A673 (cell line): ENCODE measurements around the gene ANAPC15. TPM values are rescaled to one million over a fixed set of nuclear protein-coding genes. Genes with fewer than 3 reads are reported as not detected.

Experiments used
- BruUV-seq: library from RNA; stranded (reverse); fragments of 400-500 nt; replicated peaks from 2 replicates; lab custom pipeline; 2021; lab: Mats Ljungman, UMichigan
- CTCF ChIA-PET: fragments of 300-600 bp; sonication (Branson Sonifier 250); formaldehyde crosslinking; loops from one replicate; lab custom pipeline; 2022; ENCODE audit warnings: antibody characterized with exemption; lab: Charles Lee
- POLR2A ChIA-PET: fragments of 300-600 bp; sonication (Branson Sonifier 250); formaldehyde crosslinking; loops from one replicate; lab custom pipeline; 2022; ENCODE audit warnings: antibody characterized with exemption; ENCODE audit not compliant: low non-redundant PET; lab: Charles Lee
- DNase-seq: peaks from one replicate; pipeline ENCODE4 v3.0.0-alpha.2; 2015; ENCODE audit warnings: low spot score
- H3K27ac ChIP-seq: fragments of 200-600 bp; sonication (generic); 2 replicates; pipeline ENCODE4 v1.5.1; 2016; ENCODE audit warnings: mixed run types, low read depth, mild to moderate bottlenecking, mixed read lengths, antibody characterized with exemption, low read length; ENCODE audit not compliant: poor library complexity, severe bottlenecking
- H3K27me3 ChIP-seq: fragments of 200-600 bp; sonication (generic); replicated peaks from 2 replicates; pipeline ENCODE4 v1.6.1; 2017; ENCODE audit warnings: mixed run types, low read depth, mild to moderate bottlenecking, mixed read lengths, antibody characterized with exemption, low read length; ENCODE audit not compliant: insufficient read depth, poor library complexity
- H3K36me3 ChIP-seq: fragments of 200-600 bp; sonication (generic); 2 replicates; pipeline ENCODE4 v1.6.1; 2016; ENCODE audit warnings: mixed run types, mild to moderate bottlenecking, mixed read lengths, antibody characterized with exemption, low read length; ENCODE audit not compliant: insufficient read depth, poor library complexity, severe bottlenecking
- H3K4me1 ChIP-seq: fragments of 200-600 bp; sonication (generic); 2 replicates; pipeline ENCODE4 v1.6.1; 2017; ENCODE audit warnings: mixed run types, mild to moderate bottlenecking, mixed read lengths, antibody characterized with exemption, low read length; ENCODE audit not compliant: insufficient read depth, poor library complexity, severe bottlenecking
- H3K4me3 ChIP-seq: fragments of 200-600 bp; sonication (generic); 2 replicates; pipeline ENCODE4 v1.5.1; 2016; ENCODE audit warnings: low read depth, mixed run types, mild to moderate bottlenecking, mixed read lengths, low read length; ENCODE audit not compliant: poor library complexity, severe bottlenecking
- H3K9me3 ChIP-seq: fragments of 200-600 bp; sonication (generic); 2 replicates; pipeline ENCODE4 v1.6.1; 2016; ENCODE audit warnings: mixed run types, low read depth, mild to moderate bottlenecking, mixed read lengths, antibody characterized with exemption, low read length; ENCODE audit not compliant: poor library complexity, severe bottlenecking
- CTCF ChIP-seq: fragments of 300-800, 200-600 bp; sonication (generic); conservative IDR thresholded peaks from 2 replicates; pipeline ENCODE4 v1.5.1; 2017; ENCODE audit warnings: low read depth, mild to moderate bottlenecking, antibody characterized with exemption, low read length, moderate library complexity, mixed read lengths
- EZH2 ChIP-seq: fragments of 200-600 bp; sonication (generic); IDR thresholded peaks from 2 replicates; pipeline ENCODE4 v1.6.1; 2017; ENCODE audit warnings: borderline replicate concordance, low read depth, mild to moderate bottlenecking, mixed read lengths, antibody characterized with exemption, low read length; ENCODE audit not compliant: poor library complexity, severe bottlenecking
- intact Hi-C: fragments of 100-400 bp; cut with micrococcal nuclease; formaldehyde crosslinking; loops from one replicate; pipeline ENCODE4 v1.10.0; 2022; ENCODE audit not compliant: unreplicated experiment
- total RNA-seq: library from RNA; stranded (reverse); gene quantifications from 2 replicates; pipeline ENCODE4 v1.2.3, GENCODE V29; 2021

The ANAPC15 gene
- total RNA-seq, 1 experiment from 2014 or later, result 57.2 TPM

DNA sequence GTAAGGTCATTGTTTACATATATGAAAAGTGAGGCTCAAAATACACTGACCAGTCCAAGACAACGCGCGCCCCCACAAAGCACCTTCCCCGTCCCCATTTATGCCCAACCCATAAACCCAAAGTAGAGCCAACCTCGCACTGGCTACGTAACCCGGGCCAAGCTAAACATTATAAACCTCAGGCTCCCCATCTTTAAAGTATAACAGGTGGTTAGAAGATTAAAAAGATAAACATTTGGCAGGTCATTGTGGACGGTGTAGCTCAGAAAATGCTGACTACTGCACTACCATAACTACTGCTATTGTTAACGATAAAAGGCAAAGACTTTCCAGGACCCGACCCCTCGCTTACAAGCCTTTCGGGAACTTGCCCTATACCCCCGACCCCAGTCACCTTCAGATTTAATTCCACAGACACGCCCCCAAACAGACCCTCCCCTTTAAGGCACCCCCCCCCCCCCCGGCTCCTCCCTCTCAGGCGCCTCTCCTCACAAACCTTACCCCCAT is 32.6 kb downstream of the ANAPC15 start:
- intact Hi-C loops, result loop anchor here (1.0 to 2.0 kb wide), 3 partner anchors 23 to 39 kb away; partner anchors contain the start of genes ANAPC15 and LAMTOR1
- Histone ChIP-seq H3K27me3 (no peaks in the 10 kb centered on the region), H3K4me3 (peak overlapping the region; percentile 72), H3K27ac (peak overlapping the region; percentile 86), H3K4me1 (peaks cover 19% of the 10 kb centered on the region), H3K9me3 (no peaks in the 10 kb centered on the region), H3K36me3 (peaks cover 5% of the 10 kb centered on the region)
- ChIA-PET CTCF (no interaction called here), POLR2A (interaction anchor here (0.5 to 0.7 kb wide), 3 partner anchors 33 to 64 kb away, joined by 4 to 5 read pairs (median 4); partner anchors contain the start of gene ANAPC15)
- no peak for DNase-seq
- no TSS peak for BruUV-seq
- TF ChIP-seq CTCF, result no peak
- TF ChIP-seq EZH2, result no peak

DNA sequence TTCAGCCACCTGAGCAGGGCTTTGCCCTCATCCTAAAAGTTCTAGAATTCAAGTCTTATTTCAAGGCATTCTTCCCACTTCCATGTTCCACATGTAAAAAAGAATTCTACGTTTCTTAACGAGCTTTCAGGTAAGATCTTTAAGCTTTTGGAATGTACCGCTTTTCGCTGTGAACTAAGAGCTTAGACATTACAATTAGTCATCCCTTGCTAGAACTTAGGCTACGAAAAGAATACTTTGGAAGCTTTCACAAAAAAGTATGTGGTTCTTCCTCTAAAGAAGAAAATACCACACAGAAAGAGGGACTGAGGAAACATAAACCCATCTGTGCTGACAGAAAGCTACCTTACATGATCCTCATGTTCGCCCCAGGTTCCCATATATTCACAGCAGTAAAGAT is 34.0 kb downstream of the ANAPC15 start:
- Histone ChIP-seq H3K27me3 (no peaks in the 10 kb centered on the region), H3K4me3 (peak overlapping the region; percentile 72), H3K36me3 (peaks cover 5% of the 10 kb centered on the region), H3K27ac (peak overlapping the region; percentile 86), H3K9me3 (no peaks in the 10 kb centered on the region), H3K4me1 (peaks cover 19% of the 10 kb centered on the region)
- no peak for DNase-seq
- CTCF ChIA-PET, result interaction anchor here (0.5 to 1.1 kb wide), 3 partner anchors 12 to 53 kb away, joined by 3 to 5 read pairs (median 3); no protein-coding TSS in a partner anchor
- POLR2A ChIA-PET, result interaction anchor here (0.5 kb wide), 1 partner anchor 164 kb away, joined by 4 read pairs; no protein-coding TSS in a partner anchor
- TSS peak; percentile 49 for BruUV-seq
- TF ChIP-seq CTCF (no peak), EZH2 (no peak)
- intact Hi-C loops, result no loop called here

- ChIA-PET POLR2A (no interaction called here), CTCF (no interaction called here)
- no peak for DNase-seq
- Histone ChIP-seq H3K36me3 (peaks cover 5% of the 10 kb centered on the region), H3K27ac (peak overlapping the region; percentile 57), H3K9me3 (no peaks in the 10 kb centered on the region), H3K4me3 (no peak overlapping the region), H3K4me1 (peaks cover 28% of the 10 kb centered on the region), H3K27me3 (no peaks in the 10 kb centered on the region)
- BruUV-seq, result no TSS peak
- TF ChIP-seq CTCF (no peak), EZH2 (no peak)
- intact Hi-C loops, result no loop called here
Measured at GRCh38 chr11:72075756-72076155, 36.7 kb downstream of the ANAPC15 start.
